Hepatocyte (in vitro differentiated cells): Measurements from ENCODE around the gene SPO11.

Experiments used
- EZH2 ChIP-seq: fragments of 200-600 bp; sonication (generic); IDR thresholded peaks from 2 replicates; pipeline ENCODE4 v1.6.1; 2016; ENCODE audit warnings: antibody characterized with exemption, mild to moderate bottlenecking, borderline replicate concordance
- TF ChIP-seq, protein P1 (sequence below): fragments of 200-600 bp; sonication (generic); IDR thresholded peaks from 2 replicates; pipeline ENCODE4 v1.5.1; 2016; ENCODE audit warnings: antibody characterized with exemption, mild to moderate bottlenecking; ENCODE audit not compliant: poor library complexity

DNA sequence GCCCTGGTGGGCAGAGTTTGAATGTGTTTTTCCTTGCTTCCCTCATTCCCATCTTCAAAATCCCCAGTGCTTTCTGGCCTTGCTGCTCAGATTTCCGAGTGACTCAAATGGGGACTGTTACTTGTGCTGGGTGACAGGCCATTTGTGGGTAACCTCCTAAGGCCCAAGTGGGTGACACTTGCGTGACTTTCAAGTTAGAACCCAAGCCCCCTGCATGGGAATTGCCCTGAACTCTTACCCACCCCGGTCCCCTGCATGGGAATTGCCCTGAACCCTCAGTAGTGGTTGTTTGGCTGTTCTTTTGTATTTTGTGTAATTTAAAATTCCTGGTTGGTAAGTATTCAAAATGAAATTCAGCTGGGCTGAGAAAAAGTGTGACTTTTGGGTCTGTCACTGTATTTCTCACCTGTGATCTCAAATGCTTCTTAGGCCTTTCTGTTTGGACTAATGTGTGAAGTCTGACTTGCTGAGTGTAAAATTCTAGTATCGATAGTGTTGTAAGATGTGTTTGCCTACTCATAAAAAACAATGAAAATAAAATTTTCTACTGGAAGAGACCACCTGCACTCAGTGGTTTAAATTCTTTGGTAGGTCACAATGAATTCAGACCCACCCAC, 49.2 kb downstream of the SPO11 start:
- TF ChIP-seq, protein P1, sequence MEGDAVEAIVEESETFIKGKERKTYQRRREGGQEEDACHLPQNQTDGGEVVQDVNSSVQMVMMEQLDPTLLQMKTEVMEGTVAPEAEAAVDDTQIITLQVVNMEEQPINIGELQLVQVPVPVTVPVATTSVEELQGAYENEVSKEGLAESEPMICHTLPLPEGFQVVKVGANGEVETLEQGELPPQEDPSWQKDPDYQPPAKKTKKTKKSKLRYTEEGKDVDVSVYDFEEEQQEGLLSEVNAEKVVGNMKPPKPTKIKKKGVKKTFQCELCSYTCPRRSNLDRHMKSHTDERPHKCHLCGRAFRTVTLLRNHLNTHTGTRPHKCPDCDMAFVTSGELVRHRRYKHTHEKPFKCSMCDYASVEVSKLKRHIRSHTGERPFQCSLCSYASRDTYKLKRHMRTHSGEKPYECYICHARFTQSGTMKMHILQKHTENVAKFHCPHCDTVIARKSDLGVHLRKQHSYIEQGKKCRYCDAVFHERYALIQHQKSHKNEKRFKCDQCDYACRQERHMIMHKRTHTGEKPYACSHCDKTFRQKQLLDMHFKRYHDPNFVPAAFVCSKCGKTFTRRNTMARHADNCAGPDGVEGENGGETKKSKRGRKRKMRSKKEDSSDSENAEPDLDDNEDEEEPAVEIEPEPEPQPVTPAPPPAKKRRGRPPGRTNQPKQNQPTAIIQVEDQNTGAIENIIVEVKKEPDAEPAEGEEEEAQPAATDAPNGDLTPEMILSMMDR, result no peak
- TF ChIP-seq EZH2, result no peak
